ENCODE results near the gene KBTBD12. TPM values are rescaled to one million over a fixed set of nuclear protein-coding genes. Genes with fewer than 3 reads are reported as not detected.

KBTBD12 gene
- total and polyA plus RNA-seq, 9 donors = 7.9 to 18.2 (median 13.9) TPM

DNA sequence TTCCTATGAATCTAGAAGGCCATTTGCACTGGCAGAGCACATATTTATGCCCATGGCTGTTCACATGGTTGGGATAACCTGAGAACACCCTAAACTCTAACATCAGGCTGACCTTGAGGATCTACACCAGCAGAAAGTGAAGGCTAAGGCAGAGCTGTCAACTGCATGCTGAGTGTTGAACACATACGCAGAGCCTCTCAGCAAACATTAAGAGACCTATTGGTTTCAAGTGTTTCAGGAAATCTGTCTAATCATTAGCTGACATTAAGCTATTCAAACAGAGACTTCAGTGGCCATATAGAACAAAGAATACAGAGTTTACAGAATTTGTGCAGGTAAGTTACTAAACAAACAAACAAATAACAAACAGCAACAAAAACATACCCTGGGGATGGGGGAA lies 121.1 kb downstream of the KBTBD12 start:
- H3K4me3 ChIP-seq (ENCODE audit: low read length) = no peak overlapping the region
- no peak overlapping the region for H3K27ac ChIP-seq (ENCODE audit: low read length)
- DNase-seq = no peak
- H3K4me1 ChIP-seq (ENCODE audit: control insufficient read depth, insufficient read depth, low read length) = no peaks in the 10 kb centered on the region
- no peaks in the 10 kb centered on the region for H3K27me3 ChIP-seq (ENCODE audit: control insufficient read depth, insufficient read depth, low read length)
- H3K36me3 ChIP-seq (ENCODE audit: control insufficient read depth, insufficient read depth, low read length) = no peaks in the 10 kb centered on the region
- WGBS (ENCODE audit: insufficient coverage) = 71% methylated on average over 1 of the region's 1 CpG
- no peaks in the 10 kb centered on the region for H3K9me3 ChIP-seq (replicated peaks; ENCODE audit: control insufficient read depth, low read depth, low read length)

Other genes with a start within 250 kb of the KBTBD12 start
- 5.1 TPM for gene ABTB1, start 242.3 kb upstream of the KBTBD12 start, total RNA-seq
- gene ABTB1, start 242.3 kb upstream of the KBTBD12 start, polyA plus RNA-seq (ENCODE audit: insufficient read depth in 1 of 8, insufficient read length in 8 of 8, low replicate concordance in 1 of 8) = 10 to 100 TPM; 12.2 to 19.6 (median 14.1) TPM
- 18.1 TPM for gene MGLL, start 92.7 kb upstream of the KBTBD12 start, total RNA-seq
- 10 to 100 TPM; 18.6 to 25.7 (median 22.6) TPM for gene MGLL, start 92.7 kb upstream of the KBTBD12 start, polyA plus RNA-seq (ENCODE audit: insufficient read depth in 1 of 8, insufficient read length in 8 of 8, low replicate concordance in 1 of 8)
- 105 TPM for gene SEC61A1, start 137.2 kb downstream of the KBTBD12 start, total RNA-seq
- 100 to 1,000 TPM; 101 to 158 (median 117) TPM for gene SEC61A1, start 137.2 kb downstream of the KBTBD12 start, polyA plus RNA-seq (ENCODE audit: insufficient read depth in 1 of 8, insufficient read length in 8 of 8, low replicate concordance in 1 of 8)
- 36.4 TPM for gene RUVBL1, start 208.6 kb downstream of the KBTBD12 start, total RNA-seq
- 10 to 100 TPM; 33.6 to 41.4 (median 38.8) TPM for gene RUVBL1, start 208.6 kb downstream of the KBTBD12 start, polyA plus RNA-seq (ENCODE audit: insufficient read depth in 1 of 8, insufficient read length in 8 of 8, low replicate concordance in 1 of 8)
- 5.5 TPM for gene EEFSEC, start 238.2 kb downstream of the KBTBD12 start, total RNA-seq
- gene EEFSEC, start 238.2 kb downstream of the KBTBD12 start, polyA plus RNA-seq (ENCODE audit: insufficient read depth in 1 of 8, insufficient read length in 8 of 8, low replicate concordance in 1 of 8) = 10 to 100 TPM; 15.7 to 20.9 (median 17.3) TPM

Data from muscle of leg (tissue), 11 donors.